HFF-Myc (cell line): ENCODE measurements around the gene ABCA2.

ENCODE experiments used
- DNase-seq: peaks from one replicate; pipeline ENCODE4 v3.0.0-alpha.2; 2011; ENCODE audit warnings: low read depth; ENCODE audit errors: extremely low read depth
- H3K4me3 ChIP-seq: replicated peaks from 2 replicates; pipeline ENCODE4 v1.5.1; 2011; ENCODE audit warnings: low read depth, mild to moderate bottlenecking, control low read depth, low read length
- TF ChIP-seq, protein P1 (sequence below): IDR thresholded peaks from 2 replicates; pipeline ENCODE4 v1.5.1; 2012; ENCODE audit warnings: mild to moderate bottlenecking, low read depth, low read length, control low read depth; ENCODE audit errors: missing control alignments

ABCA2 gene, protein sequence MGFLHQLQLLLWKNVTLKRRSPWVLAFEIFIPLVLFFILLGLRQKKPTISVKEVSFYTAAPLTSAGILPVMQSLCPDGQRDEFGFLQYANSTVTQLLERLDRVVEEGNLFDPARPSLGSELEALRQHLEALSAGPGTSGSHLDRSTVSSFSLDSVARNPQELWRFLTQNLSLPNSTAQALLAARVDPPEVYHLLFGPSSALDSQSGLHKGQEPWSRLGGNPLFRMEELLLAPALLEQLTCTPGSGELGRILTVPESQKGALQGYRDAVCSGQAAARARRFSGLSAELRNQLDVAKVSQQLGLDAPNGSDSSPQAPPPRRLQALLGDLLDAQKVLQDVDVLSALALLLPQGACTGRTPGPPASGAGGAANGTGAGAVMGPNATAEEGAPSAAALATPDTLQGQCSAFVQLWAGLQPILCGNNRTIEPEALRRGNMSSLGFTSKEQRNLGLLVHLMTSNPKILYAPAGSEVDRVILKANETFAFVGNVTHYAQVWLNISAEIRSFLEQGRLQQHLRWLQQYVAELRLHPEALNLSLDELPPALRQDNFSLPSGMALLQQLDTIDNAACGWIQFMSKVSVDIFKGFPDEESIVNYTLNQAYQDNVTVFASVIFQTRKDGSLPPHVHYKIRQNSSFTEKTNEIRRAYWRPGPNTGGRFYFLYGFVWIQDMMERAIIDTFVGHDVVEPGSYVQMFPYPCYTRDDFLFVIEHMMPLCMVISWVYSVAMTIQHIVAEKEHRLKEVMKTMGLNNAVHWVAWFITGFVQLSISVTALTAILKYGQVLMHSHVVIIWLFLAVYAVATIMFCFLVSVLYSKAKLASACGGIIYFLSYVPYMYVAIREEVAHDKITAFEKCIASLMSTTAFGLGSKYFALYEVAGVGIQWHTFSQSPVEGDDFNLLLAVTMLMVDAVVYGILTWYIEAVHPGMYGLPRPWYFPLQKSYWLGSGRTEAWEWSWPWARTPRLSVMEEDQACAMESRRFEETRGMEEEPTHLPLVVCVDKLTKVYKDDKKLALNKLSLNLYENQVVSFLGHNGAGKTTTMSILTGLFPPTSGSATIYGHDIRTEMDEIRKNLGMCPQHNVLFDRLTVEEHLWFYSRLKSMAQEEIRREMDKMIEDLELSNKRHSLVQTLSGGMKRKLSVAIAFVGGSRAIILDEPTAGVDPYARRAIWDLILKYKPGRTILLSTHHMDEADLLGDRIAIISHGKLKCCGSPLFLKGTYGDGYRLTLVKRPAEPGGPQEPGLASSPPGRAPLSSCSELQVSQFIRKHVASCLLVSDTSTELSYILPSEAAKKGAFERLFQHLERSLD (N-terminal part only)

DNA sequence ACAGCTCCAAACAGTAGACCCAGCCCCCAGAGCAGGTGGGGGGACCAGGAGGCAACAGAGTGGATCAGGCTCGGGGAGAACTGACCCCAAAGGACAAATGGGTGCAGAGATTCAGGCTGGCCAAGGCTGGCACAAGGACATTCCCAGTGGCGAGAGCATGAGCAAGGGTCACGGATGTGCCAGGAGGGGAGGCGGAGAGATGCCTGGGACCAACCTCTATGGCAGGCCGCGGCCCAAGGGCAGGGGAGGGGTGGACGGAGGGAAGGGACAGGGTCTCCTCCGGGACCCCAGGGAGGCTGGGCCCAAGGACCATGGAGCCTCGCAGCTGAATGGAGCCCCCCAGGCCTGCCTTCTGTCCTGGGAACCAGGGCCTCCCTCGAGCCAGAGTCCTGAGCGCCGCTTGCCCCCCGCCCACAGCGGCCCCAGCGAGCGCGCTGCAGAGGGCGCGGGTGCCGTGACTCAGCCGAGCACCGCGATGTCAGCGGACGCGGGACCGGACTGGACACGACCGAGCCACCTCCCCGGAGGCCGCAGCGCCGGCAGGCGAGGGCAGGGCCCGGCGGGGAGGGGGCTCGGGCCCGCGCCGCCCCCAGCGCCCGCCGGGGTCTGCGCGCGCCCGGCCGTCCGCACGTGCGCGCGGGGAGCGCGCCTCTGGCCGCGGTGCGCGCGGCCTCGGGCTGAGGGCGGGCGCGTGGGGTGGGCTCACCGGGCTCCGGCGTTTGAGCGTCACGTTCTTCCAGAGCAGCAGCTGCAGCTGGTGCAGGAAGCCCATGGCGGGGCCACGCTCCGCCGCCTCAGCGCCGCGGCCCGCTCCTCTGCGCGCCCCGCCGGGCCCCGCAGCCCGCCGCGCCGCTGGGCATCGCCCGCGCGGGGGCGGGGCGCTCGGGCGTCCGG, at the start of gene ABCA2:
Gene ABCA2 (minus strand): TSS at position 869 of the 894 bp plus-strand sequence. CDS start 97 bp downstream, at position 772.
- peak within 1 kb of the TSS; percentile 57 for H3K4me3 ChIP-seq
- DNase-seq = no peak
- TF ChIP-seq, protein P1, sequence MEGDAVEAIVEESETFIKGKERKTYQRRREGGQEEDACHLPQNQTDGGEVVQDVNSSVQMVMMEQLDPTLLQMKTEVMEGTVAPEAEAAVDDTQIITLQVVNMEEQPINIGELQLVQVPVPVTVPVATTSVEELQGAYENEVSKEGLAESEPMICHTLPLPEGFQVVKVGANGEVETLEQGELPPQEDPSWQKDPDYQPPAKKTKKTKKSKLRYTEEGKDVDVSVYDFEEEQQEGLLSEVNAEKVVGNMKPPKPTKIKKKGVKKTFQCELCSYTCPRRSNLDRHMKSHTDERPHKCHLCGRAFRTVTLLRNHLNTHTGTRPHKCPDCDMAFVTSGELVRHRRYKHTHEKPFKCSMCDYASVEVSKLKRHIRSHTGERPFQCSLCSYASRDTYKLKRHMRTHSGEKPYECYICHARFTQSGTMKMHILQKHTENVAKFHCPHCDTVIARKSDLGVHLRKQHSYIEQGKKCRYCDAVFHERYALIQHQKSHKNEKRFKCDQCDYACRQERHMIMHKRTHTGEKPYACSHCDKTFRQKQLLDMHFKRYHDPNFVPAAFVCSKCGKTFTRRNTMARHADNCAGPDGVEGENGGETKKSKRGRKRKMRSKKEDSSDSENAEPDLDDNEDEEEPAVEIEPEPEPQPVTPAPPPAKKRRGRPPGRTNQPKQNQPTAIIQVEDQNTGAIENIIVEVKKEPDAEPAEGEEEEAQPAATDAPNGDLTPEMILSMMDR = no peak

GRCh38 chr9:137077010-137077747, 49.1 kb upstream of the ABCA2 start, which contains the start of gene UAP1L1:
TSS of gene UAP1L1 (plus strand) at chr9:137077517. CDS start at chr9:137077533, 16 bp downstream.
- peak within 1 kb of the TSS; percentile 61 for H3K4me3 ChIP-seq
- TF ChIP-seq, protein P1 = no peak
- DNase-seq = no peak

- DNase-seq = no peak
These were observed 48.6 kb upstream of the ABCA2 start for GRCh38 chr9:137076636-137077009.

GRCh38 chr9:137075275-137075775, 47.3 kb upstream of the ABCA2 start:
- H3K4me3 ChIP-seq = no peak overlapping the region
- TF ChIP-seq, protein P1 = no peak
- DNase-seq = no peak

More at GRCh38 chr9:137076636-137077009, 48.6 kb upstream of the ABCA2 start:
- H3K4me3 ChIP-seq = peak overlapping the region; percentile 61
- TF ChIP-seq, protein P1 = no peak

DNA sequence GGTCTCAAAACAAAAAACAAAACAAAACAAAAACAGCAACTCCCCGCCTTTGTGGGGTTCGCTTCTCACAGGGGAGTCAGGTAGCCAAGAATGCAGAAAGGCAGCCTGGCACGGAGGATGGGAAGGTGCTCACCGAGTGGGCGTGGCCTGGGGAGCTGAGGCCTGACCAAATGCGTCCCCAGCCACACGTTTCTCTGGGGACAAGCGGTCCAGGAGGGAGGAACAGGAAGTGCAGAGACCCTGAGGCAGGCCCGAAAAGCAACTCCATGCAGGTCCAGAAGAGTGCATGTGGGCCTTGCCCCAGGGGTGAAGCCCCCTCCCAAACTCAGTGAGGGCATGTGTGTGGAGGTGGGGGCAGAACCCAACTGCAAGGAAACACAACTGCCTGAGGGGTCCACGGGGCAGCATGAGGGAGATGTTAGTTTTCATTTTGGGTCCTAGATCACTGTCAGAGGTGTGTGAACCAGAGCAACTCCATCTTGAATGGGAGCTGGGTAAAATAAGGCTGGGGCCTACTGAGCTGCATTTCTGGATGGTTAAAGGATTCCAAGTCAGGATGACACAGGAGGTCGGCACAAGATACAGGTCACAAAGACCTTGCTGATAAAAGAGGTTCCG, 46.7 kb upstream of the ABCA2 start:
- DNase-seq = no peak
- H3K4me3 ChIP-seq = no peak overlapping the region
- TF ChIP-seq, protein P1 = no peak
